PC-3 (cell line): ENCODE results near the gene TCN2. TPM values are rescaled to one million over a fixed set of nuclear protein-coding genes. Genes with fewer than 3 reads are reported as not detected.

Source experiments
- ATAC-seq: fragments of 200-7000 bp; cut with Tn5 transposase; 2 replicates; pipeline ENCODE4 v1.9.1; 2020; ENCODE audit warnings: mild to moderate bottlenecking, moderate library complexity
- BruUV-seq: library from RNA; stranded (reverse); fragments of 400-500 nt; replicated peaks from 2 replicates; lab custom pipeline; 2021; lab: Mats Ljungman, UMichigan
- CTCF ChIA-PET: fragments of 300-600 bp; sonication (Branson Sonifier 250); formaldehyde crosslinking; loops from one replicate; lab custom pipeline; 2022; ENCODE audit warnings: antibody characterized with exemption; lab: Charles Lee
- POLR2A ChIA-PET: fragments of 300-600 bp; sonication (Branson Sonifier 250); formaldehyde crosslinking; loops from one replicate; lab custom pipeline; 2022; ENCODE audit warnings: antibody characterized with exemption; ENCODE audit not compliant: unreplicated experiment; lab: Charles Lee
- DNase-seq: peaks from one replicate; pipeline ENCODE4 v3.0.0-alpha.2; 2015
- H2AFZ ChIP-seq: fragments of 300-600 bp; sonication (generic); 2 replicates; pipeline ENCODE4 v1.6.0; 2016; ENCODE audit warnings: antibody characterized with exemption, low read length
- H3F3A ChIP-seq: fragments of 300-600 bp; sonication (generic); one replicate; pipeline ENCODE4 v1.6.0; 2017; ENCODE audit warnings: antibody characterized with exemption, low read length, control low read depth, mild to moderate bottlenecking; ENCODE audit not compliant: unreplicated experiment
- H3K27ac ChIP-seq: fragments of 300-600 bp; sonication (generic); 2 replicates; pipeline ENCODE4 v1.5.1; 2016; ENCODE audit warnings: mild to moderate bottlenecking, low read length
- H3K27me3 ChIP-seq: fragments of 300-600 bp; sonication (generic); 2 replicates; pipeline ENCODE4 v1.6.1; 2016; ENCODE audit warnings: low read length, mixed read lengths
- H3K36me3 ChIP-seq: fragments of 300-600 bp; sonication (generic); 2 replicates; pipeline ENCODE4 v1.6.1; 2016; ENCODE audit warnings: low read depth, mixed run types, low read length, mixed read lengths
- H3K4me1 ChIP-seq: fragments of 300-600 bp; sonication (generic); 2 replicates; pipeline ENCODE4 v1.5.1; 2016; ENCODE audit warnings: low read length; ENCODE audit not compliant: insufficient read depth
- H3K4me2 ChIP-seq: fragments of 300-600 bp; sonication (generic); 2 replicates; pipeline ENCODE4 v1.6.0; 2016; ENCODE audit warnings: low read length
- H3K4me3 ChIP-seq: fragments of 300-600 bp; sonication (generic); 2 replicates; pipeline ENCODE4 v1.5.1; 2016; ENCODE audit warnings: mild to moderate bottlenecking, low read length, mixed read lengths
- H3K79me2 ChIP-seq: fragments of 300-600 bp; sonication (generic); 2 replicates; pipeline ENCODE4 v1.6.1; 2017; ENCODE audit warnings: low read length, mixed read lengths
- H3K9ac ChIP-seq: fragments of 300-600 bp; sonication (generic); 2 replicates; pipeline ENCODE4 v1.6.0; 2016; ENCODE audit warnings: mild to moderate bottlenecking, low read length
- H3K9me2 ChIP-seq: fragments of 300-600 bp; sonication (generic); replicated peaks from 2 replicates; pipeline ENCODE4 v1.6.1; 2016; ENCODE audit warnings: mixed run types, low read length, mixed read lengths
- H3K9me3 ChIP-seq: fragments of 300-600 bp; sonication (generic); 2 replicates; pipeline ENCODE4 v1.6.1; 2016; ENCODE audit warnings: low read length, mixed read lengths
- H4K20me1 ChIP-seq: fragments of 300-600 bp; sonication (generic); 2 replicates; pipeline ENCODE4 v1.6.1; 2016; ENCODE audit warnings: low read length, mixed read lengths
- CTCF ChIP-seq: fragments of 300-600 bp; sonication (generic); conservative IDR thresholded peaks from 2 replicates; pipeline ENCODE4 v1.5.1; 2017; ENCODE audit warnings: antibody characterized with exemption, low read depth, mild to moderate bottlenecking, low read length
- EZH2 ChIP-seq: fragments of 300-600 bp; sonication (generic); IDR thresholded peaks from one replicate; pipeline ENCODE4 v1.6.1; 2017; ENCODE audit warnings: antibody characterized with exemption, mild to moderate bottlenecking, low read length; ENCODE audit not compliant: unreplicated experiment
- EZH2phosphoT487 ChIP-seq: fragments of 300-600 bp; sonication (generic); IDR thresholded peaks from 2 replicates; pipeline ENCODE4 v1.6.1; 2018; ENCODE audit warnings: mild to moderate bottlenecking, antibody characterized with exemption, low read length, borderline replicate concordance
- intact Hi-C: fragments of 100-400 bp; cut with micrococcal nuclease; formaldehyde crosslinking; loops from 2 replicates; pipeline ENCODE4 v1.9.0; 2023
- total RNA-seq: library from RNA; depleted of rRNA; stranded (reverse); fragments of >200 nt; gene quantifications from 2 replicates; pipeline ENCODE4 v1.2.3, GENCODE V29; 2014

TCN2 gene
- total RNA-seq, 1 experiment from 2014 or later = 1.7 TPM

DNA sequence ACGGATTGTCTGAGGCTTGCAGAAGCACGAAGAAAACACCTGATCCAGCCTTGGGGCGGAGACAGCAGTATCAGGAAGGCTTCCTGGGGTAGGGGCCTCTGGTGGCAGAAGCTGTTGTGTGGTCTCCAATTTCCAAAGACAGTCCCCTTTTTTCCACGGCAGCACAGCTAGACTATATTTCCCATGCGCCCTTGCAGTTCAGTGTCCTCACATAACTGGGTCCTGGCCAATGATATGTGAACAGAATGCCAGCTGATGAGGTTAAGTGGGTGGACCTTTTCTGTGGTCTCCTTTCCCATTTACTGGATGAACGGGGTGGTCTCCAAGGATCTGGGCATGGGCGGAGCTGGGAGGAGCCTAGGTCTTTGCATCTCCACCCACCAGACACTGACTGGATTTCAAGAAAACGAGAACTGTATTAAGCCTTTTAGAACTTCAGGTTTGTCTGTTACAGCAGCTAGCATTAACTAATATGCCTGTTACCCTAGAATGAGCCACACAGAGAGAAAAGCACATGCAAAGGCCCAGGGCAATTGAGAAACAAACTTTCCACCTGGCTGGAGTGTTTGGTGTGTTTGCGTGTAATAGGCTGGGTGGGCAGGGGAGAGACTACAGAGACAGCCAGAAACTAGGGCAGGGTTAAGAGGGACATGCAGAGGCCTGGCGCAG is 38.7 kb upstream of the TCN2 start:
- intact Hi-C loops = no loop called here
- H3K36me3 ChIP-seq = no peaks in the 10 kb centered on the region

DNA sequence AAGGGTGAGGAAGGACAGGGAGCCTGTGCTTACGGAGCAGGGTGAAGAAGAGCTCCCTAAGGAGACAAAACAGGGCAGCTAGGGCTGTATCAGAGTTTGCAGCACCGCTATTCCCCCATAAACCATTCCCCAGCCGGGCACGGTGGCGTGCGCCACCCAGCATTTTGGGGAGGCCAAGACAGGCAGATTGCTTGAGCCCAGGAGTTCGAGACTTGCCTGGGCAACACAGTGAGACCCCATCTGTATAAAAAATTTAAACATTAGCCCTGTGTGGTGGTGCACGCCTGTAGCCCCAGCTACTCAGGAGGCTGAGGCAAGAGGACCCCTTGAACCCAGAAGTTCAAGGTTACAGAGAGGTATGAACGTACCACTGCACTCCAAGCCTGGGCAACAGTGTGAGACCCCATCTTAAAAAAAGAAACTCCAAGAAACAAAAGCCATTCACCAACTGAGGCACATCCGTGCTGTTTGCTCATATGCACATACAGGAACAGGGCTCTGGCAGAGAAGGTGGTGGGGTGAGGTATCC is 37.2 kb upstream of the TCN2 start:
- CTCF ChIA-PET = no interaction called here
- Histone ChIP-seq H3K4me3 (no peak overlapping the region), H3F3A (no peaks in the 10 kb centered on the region), H3K79me2 (no peaks in the 10 kb centered on the region), H3K9me3 (no peaks in the 10 kb centered on the region), H3K36me3 (no peaks in the 10 kb centered on the region), H3K27me3 (no peaks in the 10 kb centered on the region), H3K9me2 (no peaks in the 10 kb centered on the region), H2AFZ (no peak overlapping the region), H3K4me2 (no peak overlapping the region), H4K20me1 (no peaks in the 10 kb centered on the region), H3K4me1 (no peaks in the 10 kb centered on the region), H3K9ac (no peak overlapping the region), H3K27ac (no peak overlapping the region)
- no peak for TF ChIP-seq EZH2phosphoT487
- TF ChIP-seq EZH2 = no peak
- no peak for TF ChIP-seq CTCF
- POLR2A ChIA-PET = interaction anchor here (0.7 kb wide), 1 partner anchor 9 kb away, joined by 5 read pairs; no protein-coding TSS in a partner anchor
- no TSS peak for BruUV-seq
- DNase-seq = no peak
- ATAC-seq = no peak
- intact Hi-C loops = no loop called here

More for the DNA sequence above, 38.7 kb upstream of the TCN2 start:
- Histone ChIP-seq H3K4me1 (no peaks in the 10 kb centered on the region), H2AFZ (no peak overlapping the region), H3K27me3 (no peaks in the 10 kb centered on the region), H3F3A (no peaks in the 10 kb centered on the region), H3K4me3 (no peak overlapping the region), H3K9me2 (no peaks in the 10 kb centered on the region), H3K9ac (no peak overlapping the region), H3K27ac (no peak overlapping the region), H3K79me2 (no peaks in the 10 kb centered on the region), H4K20me1 (no peaks in the 10 kb centered on the region), H3K9me3 (no peaks in the 10 kb centered on the region), H3K4me2 (no peak overlapping the region)
- ChIA-PET POLR2A (no interaction called here), CTCF (no interaction called here)
- TF ChIP-seq EZH2phosphoT487 (no peak), EZH2 (no peak), CTCF (no peak)
- no TSS peak for BruUV-seq
- DNase-seq (no peak), ATAC-seq (no peak)

DNA sequence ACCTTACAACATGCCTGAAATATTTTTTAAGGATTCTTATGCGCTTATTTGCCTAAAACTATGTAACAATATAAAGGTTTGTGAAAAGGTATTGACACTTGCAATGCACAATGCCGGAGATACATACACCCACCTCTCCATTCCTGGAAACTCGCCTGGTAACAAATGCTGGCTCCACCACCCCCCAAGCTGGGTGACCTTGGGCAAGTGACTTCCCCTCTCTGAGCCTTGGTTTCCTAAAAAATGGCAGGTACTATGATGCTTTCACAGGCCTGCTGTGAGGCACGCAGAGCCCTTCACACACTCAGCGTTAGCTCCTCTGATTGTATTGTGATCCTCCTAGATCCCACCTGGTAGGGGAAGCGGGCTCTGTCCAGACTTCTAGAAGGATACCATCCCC is 34.8 kb upstream of the TCN2 start:
- Histone ChIP-seq H3K36me3 (peaks cover 5% of the 10 kb centered on the region; the same call in 1 of the 2 replicates), H3K9me3 (no peaks in the 10 kb centered on the region), H3K27me3 (no peaks in the 10 kb centered on the region), H3K79me2 (no peaks in the 10 kb centered on the region), H3K9me2 (no peaks in the 10 kb centered on the region), H3K27ac (no peak overlapping the region), H3K4me1 (no peaks in the 10 kb centered on the region), H3F3A (no peaks in the 10 kb centered on the region), H3K4me3 (no peak overlapping the region), H3K4me2 (no peak overlapping the region), H2AFZ (no peak overlapping the region), H3K9ac (no peak overlapping the region), H4K20me1 (no peaks in the 10 kb centered on the region)
- ATAC-seq (no peak), DNase-seq (no peak)
- TF ChIP-seq EZH2phosphoT487 (no peak), CTCF (no peak), EZH2 (no peak)
- no TSS peak for BruUV-seq
- intact Hi-C loops = no loop called here
- ChIA-PET POLR2A (no interaction called here), CTCF (no interaction called here)
